ENCODE measurements around the gene NFKBIL1. TPM values are rescaled to one million over a fixed set of nuclear protein-coding genes. Genes with fewer than 3 reads are reported as not detected.

NFKBIL1 gene
- total RNA-seq, 2 experiments from 2014 or later = 21.8 to 23.2 TPM

DNA sequence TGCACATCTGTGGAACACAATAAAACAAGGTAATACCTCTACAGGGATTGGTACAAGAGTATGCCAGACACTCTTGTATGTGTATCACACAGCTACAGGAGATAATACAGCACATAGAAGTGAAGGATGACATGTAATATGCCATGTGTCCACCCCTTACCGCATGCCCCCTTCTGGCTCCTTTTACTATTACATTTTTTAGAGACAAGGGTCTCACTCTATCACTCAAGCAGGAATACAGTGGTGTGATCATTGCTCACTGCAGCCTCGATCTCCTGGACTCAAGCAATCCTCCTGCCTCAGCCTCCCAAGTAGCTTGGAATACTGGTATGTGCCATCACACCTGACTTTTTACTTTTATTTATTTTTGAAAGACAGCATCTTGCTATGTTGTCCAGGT, 49.6 kb downstream of the NFKBIL1 start:
- intact Hi-C loops (cut with micrococcal nuclease; ENCODE audit: unreplicated experiment) = loop anchor here (1.0 kb wide), 1 partner anchor 16 kb away; no protein-coding TSS in a partner anchor
- Histone ChIP-seq H3K27ac (ENCODE audit: low read depth, low read length, poor library complexity, severe bottlenecking) (no peak overlapping the region), H3K79me2 (ENCODE audit: insufficient read depth, low read depth, low read length) (no peaks in the 10 kb centered on the region), H3K4me1 (ENCODE audit: insufficient read depth, low read length, poor library complexity, severe bottlenecking) (peaks cover 29% of the 10 kb centered on the region), H3K9me2 (ENCODE audit: insufficient read depth, low read length) (no peaks in the 10 kb centered on the region), H2AFZ (ENCODE audit: low read length) (no peak overlapping the region), H4K20me1 (ENCODE audit: insufficient read depth, low read length) (no peaks in the 10 kb centered on the region), H3K4me2 (ENCODE audit: low read length) (no peak overlapping the region), H3K9me3 (ENCODE audit: low read length) (no peaks in the 10 kb centered on the region), H3K4me3 (ENCODE audit: low read depth, low read length, poor library complexity, severe bottlenecking) (no peak overlapping the region), H3K36me3 (ENCODE audit: insufficient read depth, low read length) (no peaks in the 10 kb centered on the region)
- ChIA-PET CTCF (ENCODE audit: unreplicated experiment) (interaction anchor here (1.4 to 3.7 kb wide), 3 partner anchors 15 to 49 kb away, joined by 6 to 27 read pairs (median 23); partner anchors contain the start of genes ATP6V1G2, LTB and NFKBIL1), POLR2A (interaction anchor here (0.6 to 6.2 kb wide), 5 partner anchors 8 to 55 kb away, joined by 3 to 49 read pairs (median 9); partner anchors contain the start of genes DDX39B and LTB)
- BruUV-seq (replicated peaks) = no TSS peak
- peak; percentile 82 for DNase-seq (ENCODE audit: low spot score)
- no peak for TF ChIP-seq EZH2phosphoT487 (IDR thresholded peaks at IDR 0.05; ENCODE audit: borderline replicate concordance, low read depth, low read length)
- TF ChIP-seq, protein P1, sequence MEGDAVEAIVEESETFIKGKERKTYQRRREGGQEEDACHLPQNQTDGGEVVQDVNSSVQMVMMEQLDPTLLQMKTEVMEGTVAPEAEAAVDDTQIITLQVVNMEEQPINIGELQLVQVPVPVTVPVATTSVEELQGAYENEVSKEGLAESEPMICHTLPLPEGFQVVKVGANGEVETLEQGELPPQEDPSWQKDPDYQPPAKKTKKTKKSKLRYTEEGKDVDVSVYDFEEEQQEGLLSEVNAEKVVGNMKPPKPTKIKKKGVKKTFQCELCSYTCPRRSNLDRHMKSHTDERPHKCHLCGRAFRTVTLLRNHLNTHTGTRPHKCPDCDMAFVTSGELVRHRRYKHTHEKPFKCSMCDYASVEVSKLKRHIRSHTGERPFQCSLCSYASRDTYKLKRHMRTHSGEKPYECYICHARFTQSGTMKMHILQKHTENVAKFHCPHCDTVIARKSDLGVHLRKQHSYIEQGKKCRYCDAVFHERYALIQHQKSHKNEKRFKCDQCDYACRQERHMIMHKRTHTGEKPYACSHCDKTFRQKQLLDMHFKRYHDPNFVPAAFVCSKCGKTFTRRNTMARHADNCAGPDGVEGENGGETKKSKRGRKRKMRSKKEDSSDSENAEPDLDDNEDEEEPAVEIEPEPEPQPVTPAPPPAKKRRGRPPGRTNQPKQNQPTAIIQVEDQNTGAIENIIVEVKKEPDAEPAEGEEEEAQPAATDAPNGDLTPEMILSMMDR (conservative IDR thresholded peaks at IDR 0.05; ENCODE audit: low read length) = peak; percentile 84

DNA sequence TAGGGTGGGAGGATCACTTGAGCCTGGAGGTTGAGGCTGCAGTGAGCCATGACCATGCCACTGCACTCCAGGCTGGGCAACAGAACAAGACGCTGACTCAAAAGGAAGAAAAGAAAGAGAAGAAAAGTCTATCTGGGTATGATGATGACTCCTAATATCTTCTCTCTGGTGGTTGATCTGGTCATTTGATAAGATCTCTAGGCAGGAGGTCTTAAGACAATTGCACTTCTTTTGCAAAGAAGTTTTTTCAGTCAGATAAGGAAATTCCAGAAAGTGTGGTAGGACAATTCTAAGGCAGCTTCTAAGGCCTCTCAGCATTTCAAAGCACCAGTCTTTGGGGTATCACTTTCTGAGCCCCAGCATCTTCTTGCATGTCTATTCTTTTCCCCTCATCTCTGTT, 59.9 kb downstream of the NFKBIL1 start:
- Histone ChIP-seq H3K9me3 (ENCODE audit: low read length) (no peaks in the 10 kb centered on the region), H3K36me3 (ENCODE audit: insufficient read depth, low read length) (no peaks in the 10 kb centered on the region), H3K4me2 (ENCODE audit: low read length) (no peak overlapping the region), H3K9me2 (ENCODE audit: insufficient read depth, low read length) (no peaks in the 10 kb centered on the region), H4K20me1 (ENCODE audit: insufficient read depth, low read length) (no peaks in the 10 kb centered on the region), H2AFZ (ENCODE audit: low read length) (no peak overlapping the region), H3K79me2 (ENCODE audit: insufficient read depth, low read depth, low read length) (no peaks in the 10 kb centered on the region), H3K4me1 (ENCODE audit: insufficient read depth, low read length, poor library complexity, severe bottlenecking) (no peaks in the 10 kb centered on the region), H3K4me3 (ENCODE audit: low read depth, low read length, poor library complexity, severe bottlenecking) (no peak overlapping the region), H3K27ac (ENCODE audit: low read depth, low read length, poor library complexity, severe bottlenecking) (no peak overlapping the region)
- TF ChIP-seq, protein P1 (conservative IDR thresholded peaks at IDR 0.05; ENCODE audit: low read length) = no peak
- no peak for TF ChIP-seq EZH2phosphoT487 (IDR thresholded peaks at IDR 0.05; ENCODE audit: borderline replicate concordance, low read depth, low read length)
- BruUV-seq (replicated peaks) = no TSS peak
- CTCF ChIA-PET (ENCODE audit: unreplicated experiment) = no interaction called here
- intact Hi-C loops (cut with micrococcal nuclease; ENCODE audit: unreplicated experiment) = no loop called here
- DNase-seq (ENCODE audit: low spot score) = no peak
- POLR2A ChIA-PET = interaction anchor here (0.7 to 2.0 kb wide), 2 partner anchors 10 to 26 kb away, joined by 3 to 4 read pairs; no protein-coding TSS in a partner anchor

Small RNAs within 50 kb of the gene (small RNA-seq; reads per million reads assigned to genes)
- gene AL663061.1 (not detected), gene SNORD117 (117 reads per million, percentile 99 among the genes with 10 or more reads in this experiment), gene SNORD84 (not detected)

Other genes with a start within 250 kb of the NFKBIL1 start
Only the 30 nearest of the 31 such genes appear.
- gene HLA-B, start 190.4 kb upstream of the NFKBIL1 start, total RNA-seq (2014; rRNA removed; shearing (Covaris generic)) = 223 and 258 TPM in 2 replicates
- 238 and 309 TPM in 2 replicates for gene HLA-B, start 190.4 kb upstream of the NFKBIL1 start, total RNA-seq (2022)
- gene MICA, start 144.0 kb upstream of the NFKBIL1 start, total RNA-seq (2014; rRNA removed; shearing (Covaris generic)) = 11.9 and 15.3 TPM in 2 replicates
- gene MICA, start 144.0 kb upstream of the NFKBIL1 start, total RNA-seq (2022) = 8.3 and 9.9 TPM in 2 replicates
- 24.2 and 26.3 TPM in 2 replicates for gene MICB, start 49.5 kb upstream of the NFKBIL1 start, total RNA-seq (2014; rRNA removed; shearing (Covaris generic))
- 32.4 and 33.9 TPM in 2 replicates for gene MICB, start 49.5 kb upstream of the NFKBIL1 start, total RNA-seq (2022)
- not detected in 2 replicates for gene MCCD1, start 18.6 kb upstream of the NFKBIL1 start, total RNA-seq (2014; rRNA removed; shearing (Covaris generic))
- gene MCCD1, start 18.6 kb upstream of the NFKBIL1 start, total RNA-seq (2022) = not detected in 2 replicates
- gene DDX39B, start 5.6 kb upstream of the NFKBIL1 start, total RNA-seq (2014; rRNA removed; shearing (Covaris generic)) = 736 and 747 TPM in 2 replicates
- gene DDX39B, start 5.6 kb upstream of the NFKBIL1 start, total RNA-seq (2022) = 478 and 481 TPM in 2 replicates
- gene ATP6V1G2, start 1.0 kb upstream of the NFKBIL1 start, total RNA-seq (2014; rRNA removed; shearing (Covaris generic)) = 3.8 and 4.2 TPM in 2 replicates
- gene ATP6V1G2, start 1.0 kb upstream of the NFKBIL1 start, total RNA-seq (2022) = 14.1 and 15.9 TPM in 2 replicates
- 0.98 and 1.1 TPM in 2 replicates for gene LTA, start 24.7 kb downstream of the NFKBIL1 start, total RNA-seq (2014; rRNA removed; shearing (Covaris generic))
- gene LTA, start 24.7 kb downstream of the NFKBIL1 start, total RNA-seq (2022) = 4.1 and 4.3 TPM in 2 replicates
- 1.7 and 3.5 TPM in 2 replicates for gene TNF, start 28.0 kb downstream of the NFKBIL1 start, total RNA-seq (2014; rRNA removed; shearing (Covaris generic))
- gene TNF, start 28.0 kb downstream of the NFKBIL1 start, total RNA-seq (2022) = 2.5 TPM in 2 replicates
- gene LTB, start 34.8 kb downstream of the NFKBIL1 start, total RNA-seq (2014; rRNA removed; shearing (Covaris generic)) = 36.5 and 46.8 TPM in 2 replicates
- 36.9 and 39.2 TPM in 2 replicates for gene LTB, start 34.8 kb downstream of the NFKBIL1 start, total RNA-seq (2022)
- 1.2 and 3.0 TPM in 2 replicates for gene LST1, start 38.7 kb downstream of the NFKBIL1 start, total RNA-seq (2014; rRNA removed; shearing (Covaris generic))
- gene LST1, start 38.7 kb downstream of the NFKBIL1 start, total RNA-seq (2022) = 4.2 and 4.9 TPM in 2 replicates
- 1.6 TPM in 1 of 2 replicates, not detected in the other for gene NCR3, start 45.4 kb downstream of the NFKBIL1 start, total RNA-seq (2014; rRNA removed; shearing (Covaris generic))
- gene NCR3, start 45.4 kb downstream of the NFKBIL1 start, total RNA-seq (2022) = 0.74 and 2.0 TPM in 2 replicates
- 15.3 and 22.0 TPM in 2 replicates for gene AIF1, start 67.6 kb downstream of the NFKBIL1 start, total RNA-seq (2014; rRNA removed; shearing (Covaris generic))
- 16.3 and 17.2 TPM in 2 replicates for gene AIF1, start 67.6 kb downstream of the NFKBIL1 start, total RNA-seq (2022)
- gene PRRC2A, start 73.1 kb downstream of the NFKBIL1 start, total RNA-seq (2014; rRNA removed; shearing (Covaris generic)) = 113 and 156 TPM in 2 replicates
- gene PRRC2A, start 73.1 kb downstream of the NFKBIL1 start, total RNA-seq (2022) = 355 and 379 TPM in 2 replicates
- 191 and 233 TPM in 2 replicates for gene BAG6, start 105.1 kb downstream of the NFKBIL1 start, total RNA-seq (2014; rRNA removed; shearing (Covaris generic))
- gene BAG6, start 105.1 kb downstream of the NFKBIL1 start, total RNA-seq (2022) = 320 and 323 TPM in 2 replicates
- 0.13 and 1.5 TPM in 2 replicates for gene APOM, start 108.3 kb downstream of the NFKBIL1 start, total RNA-seq (2014; rRNA removed; shearing (Covaris generic))
- 2.1 and 3.6 TPM in 2 replicates for gene APOM, start 108.3 kb downstream of the NFKBIL1 start, total RNA-seq (2022)
- gene C6orf47, start 113.2 kb downstream of the NFKBIL1 start, total RNA-seq (2014; rRNA removed; shearing (Covaris generic)) = 17.5 and 18.5 TPM in 2 replicates
- gene C6orf47, start 113.2 kb downstream of the NFKBIL1 start, total RNA-seq (2022) = 16.7 and 17.4 TPM in 2 replicates
- gene GPANK1, start 117.4 kb downstream of the NFKBIL1 start, total RNA-seq (2014; rRNA removed; shearing (Covaris generic)) = 34.3 and 50.9 TPM in 2 replicates
- gene GPANK1, start 117.4 kb downstream of the NFKBIL1 start, total RNA-seq (2022) = 38.8 and 40.7 TPM in 2 replicates
- 207 and 230 TPM in 2 replicates for gene CSNK2B, start 118.5 kb downstream of the NFKBIL1 start, total RNA-seq (2014; rRNA removed; shearing (Covaris generic))
- gene CSNK2B, start 118.5 kb downstream of the NFKBIL1 start, total RNA-seq (2022) = 245 and 254 TPM in 2 replicates
- gene LY6G5B, start 122.4 kb downstream of the NFKBIL1 start, total RNA-seq (2014; rRNA removed; shearing (Covaris generic)) = 12.3 and 15.9 TPM in 2 replicates
- gene LY6G5B, start 122.4 kb downstream of the NFKBIL1 start, total RNA-seq (2022) = 28.7 and 32.0 TPM in 2 replicates
- gene LY6G5C, start 133.5 kb downstream of the NFKBIL1 start, total RNA-seq (2014; rRNA removed; shearing (Covaris generic)) = 1.6 and 1.8 TPM in 2 replicates
- gene LY6G5C, start 133.5 kb downstream of the NFKBIL1 start, total RNA-seq (2022) = 2.5 and 3.5 TPM in 2 replicates
- gene ABHD16A, start 155.7 kb downstream of the NFKBIL1 start, total RNA-seq (2014; rRNA removed; shearing (Covaris generic)) = 28.6 and 34.8 TPM in 2 replicates
- 32.7 and 35.2 TPM in 2 replicates for gene ABHD16A, start 155.7 kb downstream of the NFKBIL1 start, total RNA-seq (2022)
- not detected in 2 replicates for gene LY6G6F, start 159.3 kb downstream of the NFKBIL1 start, total RNA-seq (2014; rRNA removed; shearing (Covaris generic))
- gene LY6G6F, start 159.3 kb downstream of the NFKBIL1 start, total RNA-seq (2022) = not detected in 2 replicates
- not detected in 2 replicates for gene LY6G6D, start 167.7 kb downstream of the NFKBIL1 start, total RNA-seq (2014; rRNA removed; shearing (Covaris generic))
- gene LY6G6D, start 167.7 kb downstream of the NFKBIL1 start, total RNA-seq (2022) = not detected in 2 replicates
- not detected in 2 replicates for gene LY6G6C, start 174.1 kb downstream of the NFKBIL1 start, total RNA-seq (2014; rRNA removed; shearing (Covaris generic))
- gene LY6G6C, start 174.1 kb downstream of the NFKBIL1 start, total RNA-seq (2022) = not detected in 2 replicates
- gene MPIG6B, start 175.8 kb downstream of the NFKBIL1 start, total RNA-seq (2014; rRNA removed; shearing (Covaris generic)) = not detected in 2 replicates
- not detected in 2 replicates for gene MPIG6B, start 175.8 kb downstream of the NFKBIL1 start, total RNA-seq (2022)
- 14.0 and 20.6 TPM in 2 replicates for gene DDAH2, start 181.7 kb downstream of the NFKBIL1 start, total RNA-seq (2014; rRNA removed; shearing (Covaris generic))
- gene DDAH2, start 181.7 kb downstream of the NFKBIL1 start, total RNA-seq (2022) = 20.4 and 26.4 TPM in 2 replicates
- 376 and 413 TPM in 2 replicates for gene CLIC1, start 188.9 kb downstream of the NFKBIL1 start, total RNA-seq (2014; rRNA removed; shearing (Covaris generic))
- gene CLIC1, start 188.9 kb downstream of the NFKBIL1 start, total RNA-seq (2022) = 314 and 318 TPM in 2 replicates
- gene MSH5, start 192.4 kb downstream of the NFKBIL1 start, total RNA-seq (2014; rRNA removed; shearing (Covaris generic)) = 104 and 108 TPM in 2 replicates
- gene MSH5, start 192.4 kb downstream of the NFKBIL1 start, total RNA-seq (2022) = 218 and 258 TPM in 2 replicates
- gene SAPCD1, start 215.0 kb downstream of the NFKBIL1 start, total RNA-seq (2014; rRNA removed; shearing (Covaris generic)) = 31.3 and 47.1 TPM in 2 replicates
- 53.5 and 66.8 TPM in 2 replicates for gene SAPCD1, start 215.0 kb downstream of the NFKBIL1 start, total RNA-seq (2022)
- gene VWA7, start 229.7 kb downstream of the NFKBIL1 start, total RNA-seq (2014; rRNA removed; shearing (Covaris generic)) = 2.1 and 2.2 TPM in 2 replicates
- gene VWA7, start 229.7 kb downstream of the NFKBIL1 start, total RNA-seq (2022) = 3.7 and 6.5 TPM in 2 replicates

Measured in OCI-LY7 (cell line).